ENCODE measurements around the gene KLRF1.

The KLRF1 gene

DNA sequence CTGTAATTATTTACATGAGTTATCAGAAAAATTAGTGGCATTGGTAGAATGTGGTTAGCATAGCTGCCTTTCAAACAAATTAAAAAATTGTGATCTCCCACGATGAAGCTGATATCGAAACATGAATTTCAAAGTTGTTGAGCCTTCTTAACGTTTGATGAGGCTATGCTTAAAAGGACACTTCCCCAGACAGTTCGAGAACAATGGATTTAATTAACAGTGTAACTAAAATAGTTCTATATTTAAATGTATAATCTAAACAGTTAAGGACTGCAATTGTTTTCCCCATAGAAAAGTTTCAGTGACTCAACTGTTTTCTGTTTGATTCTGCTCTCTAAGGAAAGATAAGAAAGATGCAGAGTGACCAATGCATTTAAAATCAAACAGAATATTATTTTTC, 40.2 kb downstream of the KLRF1 start:
- TF ChIP-seq CTCF (IDR thresholded peaks at IDR 0.05; ENCODE audit: control insufficient read depth, insufficient read depth, low read depth, low read length, missing control alignments): no peak
- DNase-seq (ENCODE audit: low read depth): no peak
- peak overlapping the region; percentile 2; the same call in 1 of the 2 replicates for H3K4me3 ChIP-seq (ENCODE audit: control insufficient read depth, low read depth, low read length)

GRCh38 chr12:9868311-9868801, 41.1 kb downstream of the KLRF1 start:
- no peak for DNase-seq (ENCODE audit: low read depth)
- no peak for TF ChIP-seq CTCF (IDR thresholded peaks at IDR 0.05; ENCODE audit: control insufficient read depth, insufficient read depth, low read depth, low read length, missing control alignments)
- H3K4me3 ChIP-seq (ENCODE audit: control insufficient read depth, low read depth, low read length): peak overlapping the region; percentile 47

GRCh38 chr12:9868951-9869306, 41.6 kb downstream of the KLRF1 start:
- H3K4me3 ChIP-seq (ENCODE audit: control insufficient read depth, low read depth, low read length): peak overlapping the region; percentile 47
- no peak for DNase-seq (ENCODE audit: low read depth)
- no peak for TF ChIP-seq CTCF (IDR thresholded peaks at IDR 0.05; ENCODE audit: control insufficient read depth, insufficient read depth, low read depth, low read length, missing control alignments)

GRCh38 chr12:9869307-9870161, 42.3 kb downstream of the KLRF1 start, which contains the start of gene CLEC2B:
Gene CLEC2B (minus strand): TSS chr12:9869354.
- no peak for TF ChIP-seq CTCF (IDR thresholded peaks at IDR 0.05; ENCODE audit: control insufficient read depth, insufficient read depth, low read depth, low read length, missing control alignments)
- peak; percentile 69 for DNase-seq (ENCODE audit: low read depth)
- H3K4me3 ChIP-seq (ENCODE audit: control insufficient read depth, low read depth, low read length): peak within 1 kb of the TSS; percentile 47

DNA sequence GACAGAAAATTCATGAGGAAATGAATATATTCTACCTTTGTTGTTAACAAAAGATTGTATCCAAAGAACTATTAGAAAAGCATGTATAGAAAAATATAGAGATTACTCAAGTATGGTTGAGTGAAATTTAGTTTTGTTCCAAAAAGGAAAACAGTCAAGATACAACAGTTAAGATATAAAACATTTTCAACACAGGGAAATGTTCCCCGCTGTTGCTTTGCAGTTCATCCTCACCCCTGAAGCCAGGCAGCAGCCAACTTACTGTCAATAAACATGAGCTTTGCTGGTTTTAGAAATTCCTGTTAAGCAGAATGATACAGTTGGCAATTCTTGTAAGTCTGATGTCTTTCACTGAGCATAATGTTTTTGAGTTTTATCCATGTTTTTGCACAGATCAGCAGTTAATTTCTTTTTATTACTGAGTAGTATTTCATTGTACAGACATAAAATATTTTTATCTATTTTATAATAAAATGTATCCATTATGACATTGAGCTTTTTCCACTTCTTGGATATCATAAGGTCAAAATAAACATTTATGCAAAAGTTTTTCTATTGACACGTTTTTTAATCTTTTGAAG, 43.1 kb downstream of the KLRF1 start:
- DNase-seq (ENCODE audit: low read depth): no peak
- TF ChIP-seq CTCF (IDR thresholded peaks at IDR 0.05; ENCODE audit: control insufficient read depth, insufficient read depth, low read depth, low read length, missing control alignments): no peak
- no peak overlapping the region; the same call in 1 of the 2 replicates for H3K4me3 ChIP-seq (ENCODE audit: control insufficient read depth, low read depth, low read length)

DNA sequence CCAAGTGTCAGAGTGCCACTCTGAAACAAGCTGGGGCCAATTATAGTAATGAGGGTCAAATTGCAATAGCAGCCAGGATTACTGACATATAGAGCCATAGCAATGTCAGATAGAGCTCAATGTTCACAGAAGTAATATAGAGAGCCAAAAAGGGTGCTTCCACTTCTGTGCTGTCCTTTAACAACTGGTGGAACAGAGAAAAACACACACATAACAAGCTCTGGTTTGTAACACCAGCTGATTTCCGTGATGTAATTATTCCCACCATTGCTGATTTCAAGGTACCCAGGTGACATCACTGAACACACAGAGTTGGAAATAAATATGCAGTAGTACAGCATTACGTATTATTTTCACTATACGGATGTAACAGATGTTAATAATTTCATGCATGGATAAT, 44.9 kb downstream of the KLRF1 start:
- no peak for TF ChIP-seq CTCF (IDR thresholded peaks at IDR 0.05; ENCODE audit: control insufficient read depth, insufficient read depth, low read depth, low read length, missing control alignments)

More for the DNA sequence above, 44.9 kb downstream of the KLRF1 start:
- no peak overlapping the region for H3K4me3 ChIP-seq (ENCODE audit: control insufficient read depth, low read depth, low read length)
- DNase-seq (ENCODE audit: low read depth): no peak
